Activated CD4-positive, alpha-beta T cell treated with anti-CD3 and anti-CD28 coated beads, Interleukin-2, Interleukin-4, amounts not matched to agents 100 ng/mL and 50 ng/mL, durations not matched to agents 16 hours and 8 hours (primary cell): ENCODE results near the gene HMGXB4.

ENCODE experiments used
- DNase-seq: peaks from one replicate; pipeline ENCODE4 v3.0.0-alpha.2; 2020; ENCODE audit warnings: low spot score

Gene HMGXB4

DNA sequence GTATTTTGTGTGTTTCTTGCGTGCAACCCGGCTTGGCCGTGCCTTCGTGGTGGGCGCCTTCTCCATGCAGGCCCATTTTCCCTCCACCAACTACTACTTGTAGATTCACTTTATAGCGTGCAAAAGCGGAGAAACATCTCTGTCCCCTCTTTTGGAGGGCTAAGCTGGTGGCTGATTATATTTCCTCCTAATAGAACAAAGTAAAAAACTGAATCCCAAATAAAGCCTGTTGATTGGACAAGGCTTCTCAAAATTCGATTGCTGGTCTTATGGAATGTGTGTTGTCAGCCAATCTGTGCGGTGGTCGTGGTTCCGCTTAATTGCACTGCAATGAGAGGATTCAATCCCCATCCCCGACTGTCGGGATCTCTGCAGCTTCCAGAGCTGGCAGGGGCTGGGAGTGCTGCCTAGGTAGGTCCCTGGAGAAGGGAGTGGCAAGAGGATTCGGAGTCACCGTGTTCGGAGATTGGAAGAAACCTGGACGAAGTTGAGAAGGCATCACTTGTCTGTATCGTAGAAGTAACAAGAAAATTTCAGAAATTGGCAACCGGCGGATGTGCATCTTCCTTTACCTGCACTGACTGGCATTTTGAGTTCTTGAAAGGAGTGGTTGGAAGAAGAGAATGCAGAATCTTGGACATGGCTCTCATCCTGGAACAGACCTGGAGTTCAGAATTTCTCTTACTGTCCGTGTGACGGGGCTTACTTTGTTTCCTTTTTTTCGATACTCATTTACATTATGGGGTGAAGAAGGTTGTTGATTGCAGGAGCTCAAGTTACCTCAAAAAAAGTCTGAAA is 1.1 kb downstream of the HMGXB4 start:
- peak; percentile 10 for DNase-seq

DNA sequence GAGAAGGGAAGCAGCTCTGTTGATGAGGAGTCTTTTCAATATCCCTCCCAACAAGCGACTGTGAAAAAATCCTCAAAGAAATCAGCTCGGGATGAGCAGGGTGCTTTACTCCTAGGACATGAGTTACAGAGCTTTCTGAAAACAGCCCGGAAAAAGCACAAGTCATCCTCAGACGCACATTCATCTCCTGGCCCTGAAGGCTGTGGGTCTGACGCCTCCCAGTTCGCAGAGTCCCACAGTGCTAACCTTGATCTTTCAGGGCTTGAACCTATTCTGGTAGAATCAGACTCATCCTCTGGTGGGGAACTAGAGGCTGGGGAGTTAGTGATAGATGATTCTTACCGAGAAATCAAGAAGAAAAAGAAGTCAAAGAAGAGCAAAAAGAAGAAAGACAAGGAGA is 7.7 kb downstream of the HMGXB4 start:
- DNase-seq: no peak

DNA sequence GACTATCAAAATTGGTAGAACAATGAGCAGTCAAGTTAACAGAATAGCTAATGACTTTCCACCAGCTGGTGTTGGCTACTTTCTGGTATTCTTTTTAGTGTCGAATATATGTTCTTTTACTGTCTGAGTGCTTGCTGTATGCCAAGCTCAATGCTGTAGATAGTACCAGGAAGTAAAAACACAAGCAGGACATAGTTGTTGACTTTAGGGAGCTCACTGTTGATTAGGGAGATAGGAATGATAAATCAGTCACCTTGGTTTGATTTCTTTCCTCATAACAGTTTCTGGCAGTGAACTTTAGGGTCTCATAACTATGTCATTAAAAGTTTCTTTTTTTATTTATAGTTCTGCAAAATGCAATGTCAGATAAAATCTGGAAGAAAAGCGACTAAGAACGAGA is 9.0 kb downstream of the HMGXB4 start:
- no peak for DNase-seq

DNA sequence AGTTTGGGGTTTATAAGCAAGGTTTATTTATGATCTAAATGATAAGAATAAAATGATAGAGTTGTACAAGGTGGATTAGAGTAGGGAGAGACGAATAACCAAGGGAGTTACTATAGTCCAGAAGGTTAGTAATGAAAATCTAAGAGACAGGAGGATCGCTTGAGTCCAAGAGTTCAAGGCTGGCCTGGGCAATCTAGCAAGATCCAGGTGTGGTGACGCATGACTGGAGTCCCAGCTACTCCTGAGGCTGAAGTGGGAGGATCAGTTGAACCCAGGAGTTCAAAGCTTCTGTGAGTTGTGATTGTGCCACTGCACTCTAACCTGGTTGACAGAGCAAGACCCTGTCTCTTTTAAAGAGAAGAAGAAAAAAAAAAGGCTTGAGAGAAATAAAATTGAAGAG is 12.3 kb downstream of the HMGXB4 start:
- no peak for DNase-seq

DNA sequence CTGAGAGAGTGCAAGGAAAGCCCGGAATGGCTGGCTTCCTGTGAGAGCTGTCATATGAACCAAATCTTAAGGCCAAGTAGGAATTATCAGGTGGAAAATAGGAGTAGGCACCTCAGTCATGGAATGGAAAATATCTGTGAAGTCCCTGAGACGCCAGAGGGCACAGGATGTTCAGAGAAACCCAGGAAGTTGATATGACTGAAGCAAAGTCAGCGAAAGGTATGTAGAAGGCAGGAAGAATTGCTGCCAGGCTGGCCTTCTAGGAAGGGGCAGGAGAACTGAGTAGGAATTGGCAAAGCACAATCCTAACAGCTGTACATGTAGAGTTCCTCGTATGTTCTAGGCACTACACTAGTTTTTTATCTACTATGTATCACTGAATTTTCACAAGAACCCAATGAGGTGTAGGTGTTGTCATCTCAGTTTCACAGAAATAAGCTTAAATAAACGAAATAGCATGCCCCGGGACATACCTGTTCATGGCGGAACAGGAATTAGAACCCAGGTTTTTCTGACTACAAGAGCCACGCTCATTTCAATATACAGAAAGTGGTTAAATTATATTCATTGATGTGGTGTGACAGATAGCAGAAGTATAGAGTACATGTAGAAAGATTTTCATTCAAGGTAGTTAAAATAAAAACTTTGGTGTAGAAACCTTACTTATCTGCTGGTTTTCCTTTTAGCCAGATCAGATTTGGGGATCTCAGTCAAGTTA is 17.0 kb downstream of the HMGXB4 start:
- no peak for DNase-seq

DNA sequence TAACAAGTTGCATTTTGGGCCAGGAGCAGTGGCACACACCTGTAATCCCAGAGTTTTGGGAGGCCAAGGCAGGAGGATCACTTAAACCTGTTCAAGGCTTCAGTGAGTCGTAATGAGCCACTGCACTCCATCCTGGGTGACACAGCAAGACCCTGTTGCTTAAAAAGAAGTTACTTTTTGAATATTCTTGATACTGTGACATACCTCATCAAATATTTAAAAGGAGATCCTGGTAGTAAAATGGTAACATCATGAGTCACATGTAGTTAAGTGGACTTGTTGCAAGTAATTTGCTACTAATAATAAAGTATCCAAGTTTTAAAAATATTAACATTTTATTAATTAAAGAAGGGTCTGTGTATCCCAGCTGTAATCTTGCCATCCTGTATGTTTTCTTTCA is 18.3 kb downstream of the HMGXB4 start:
- DNase-seq: no peak

DNA sequence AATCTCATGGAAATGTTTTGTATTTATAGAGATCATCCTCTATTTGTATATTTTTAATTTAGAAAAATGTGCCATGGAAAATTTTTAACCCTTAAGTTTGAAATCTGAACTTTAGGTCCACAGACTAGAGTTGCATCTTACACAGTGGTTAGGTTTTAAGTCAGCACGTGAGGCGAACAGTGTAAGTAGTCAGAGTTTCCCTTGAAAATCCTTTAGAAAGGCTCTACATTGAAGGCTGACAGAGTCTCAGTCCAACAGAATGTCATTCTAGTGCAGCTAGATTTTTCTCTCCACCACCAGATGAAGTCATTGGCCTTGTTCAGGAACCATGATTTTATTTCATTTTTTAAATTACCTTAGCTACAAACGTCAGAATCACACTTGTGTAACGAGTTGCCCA is 18.7 kb downstream of the HMGXB4 start:
- no peak for DNase-seq

GRCh38 chr22:35288116-35288515 is 30.8 kb downstream of the HMGXB4 start:
- no peak for DNase-seq

DNA sequence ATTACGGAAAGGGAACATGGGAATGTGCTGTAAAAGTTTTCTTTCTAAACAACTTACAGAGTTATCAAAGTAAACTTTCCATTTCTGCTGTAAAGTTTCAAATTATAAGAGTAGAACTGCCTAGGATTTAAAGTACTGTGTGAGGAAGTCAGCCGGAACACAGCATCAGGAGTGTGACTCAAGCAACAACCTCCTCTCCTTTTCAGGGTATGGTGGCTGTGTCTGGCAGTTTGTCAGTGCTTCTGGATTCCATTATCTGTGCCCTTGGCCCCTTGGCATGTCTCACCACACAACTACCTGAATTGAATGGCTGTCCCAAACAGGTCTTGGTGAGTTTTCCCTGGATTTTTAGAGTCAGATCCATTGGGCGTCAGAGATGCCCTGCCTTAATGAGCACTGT is 35.5 kb downstream of the HMGXB4 start:
- DNase-seq: no peak

DNA sequence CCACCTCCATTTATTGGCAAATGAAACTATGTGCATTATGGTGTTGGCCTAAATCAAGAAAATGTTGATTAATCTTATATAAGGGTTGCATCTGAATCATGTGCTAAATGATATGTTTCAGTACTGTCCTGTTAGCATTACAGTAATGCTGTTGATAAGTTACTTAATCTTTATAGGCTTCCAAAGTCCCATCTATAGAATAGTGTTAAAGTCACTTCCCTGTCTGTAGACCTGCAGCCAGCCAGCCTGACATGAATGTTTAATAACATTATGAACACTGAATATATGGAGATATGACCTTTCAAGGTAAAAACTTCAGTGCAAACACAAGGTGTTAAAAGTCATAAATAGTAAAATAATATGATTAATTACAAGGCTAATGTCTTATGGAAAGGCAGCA is 38.8 kb downstream of the HMGXB4 start:
- DNase-seq: no peak

DNA sequence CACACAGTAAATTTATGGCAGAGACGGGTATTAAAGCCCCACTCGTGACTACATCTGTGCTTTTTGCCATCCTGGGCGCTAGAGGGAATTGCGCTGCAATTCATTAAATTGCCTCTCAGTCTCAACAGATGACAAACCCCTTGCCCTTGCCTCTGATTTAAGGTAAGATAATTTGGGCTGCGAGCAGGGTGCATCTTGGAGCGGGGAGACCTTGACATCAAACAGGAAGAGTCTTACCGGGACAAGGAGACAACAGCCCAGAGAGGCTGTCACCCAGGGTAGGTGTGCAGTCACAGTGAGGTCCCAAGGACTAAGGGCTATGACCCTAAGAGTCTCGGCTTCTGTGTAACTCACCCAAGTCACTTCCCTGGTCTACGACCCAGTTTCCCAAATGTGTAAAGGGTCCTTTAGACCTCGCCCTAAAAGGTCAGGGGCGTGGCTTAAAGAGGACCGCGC is 42.0 kb downstream of the HMGXB4 start:
- no peak for DNase-seq

DNA sequence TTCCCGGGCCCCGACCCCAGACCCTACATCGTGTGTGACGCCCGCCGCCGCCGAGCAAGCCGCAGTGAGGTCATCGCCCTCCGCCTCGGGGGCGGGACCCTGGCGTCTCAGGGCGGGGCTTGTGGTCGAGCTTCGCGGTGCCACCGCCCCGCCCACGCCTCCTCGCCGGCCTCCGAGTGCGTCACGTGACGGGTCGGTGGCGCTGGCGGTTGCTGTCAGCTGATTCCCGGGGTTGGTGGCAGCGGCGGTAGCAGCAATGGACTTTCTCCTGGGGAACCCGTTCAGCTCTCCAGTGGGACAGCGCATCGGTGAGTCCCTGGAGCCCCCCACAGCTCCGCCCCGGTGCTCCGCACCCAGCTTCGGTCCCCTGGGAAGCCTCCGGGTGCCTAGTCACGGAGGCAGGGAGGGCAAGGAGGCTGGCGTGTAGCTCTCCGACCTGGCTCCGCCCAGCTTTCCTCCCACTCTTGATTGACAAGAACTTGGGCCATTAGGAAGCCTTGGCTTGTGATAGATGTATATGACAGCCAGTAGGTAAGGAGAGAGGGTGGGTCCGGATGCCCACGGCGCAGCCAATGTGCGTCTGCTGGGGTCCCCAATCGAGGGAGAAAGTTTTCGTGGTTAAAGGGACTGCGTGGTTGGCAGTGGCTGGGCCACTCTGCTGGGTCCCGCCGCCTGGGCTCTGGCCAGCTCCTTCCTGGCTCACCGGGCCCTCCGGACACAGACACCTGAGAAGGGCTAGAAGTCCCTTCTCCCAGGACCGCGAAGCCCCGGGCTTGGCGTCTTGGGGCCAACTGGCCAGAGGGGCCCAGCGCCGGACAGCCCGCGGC is 42.6 kb downstream of the HMGXB4 start, which contains the start of gene TOM1:
TOM1 (plus strand) TSS at position 222 of the 827 bp plus-strand sequence; CDS start at position 257, 35 bp downstream.
- peak; percentile 97 for DNase-seq

DNA sequence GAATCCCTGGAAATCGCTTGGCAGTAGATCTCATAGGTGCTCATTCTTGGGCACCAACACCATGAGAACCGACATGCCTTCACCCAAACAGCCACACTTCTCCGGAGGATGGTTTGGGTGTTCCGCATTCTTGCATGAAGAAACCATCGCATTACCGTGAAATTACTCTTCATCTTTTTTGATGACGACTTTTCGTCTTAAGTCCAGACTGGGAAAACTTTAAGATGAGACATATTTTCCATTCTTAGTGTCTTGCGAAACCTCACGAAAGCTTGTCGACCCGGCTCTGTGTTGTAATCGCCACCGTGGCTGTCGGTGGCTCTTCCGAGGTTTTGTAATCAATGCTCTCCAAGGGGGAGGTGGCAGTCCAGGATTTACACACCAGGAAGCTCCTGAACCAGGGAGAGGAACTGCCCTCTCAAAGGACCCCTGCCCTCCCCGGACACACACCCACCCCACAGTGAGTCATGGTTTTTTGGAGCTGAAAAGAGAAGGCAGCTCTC is 44.1 kb downstream of the HMGXB4 start:
- no peak for DNase-seq

DNA sequence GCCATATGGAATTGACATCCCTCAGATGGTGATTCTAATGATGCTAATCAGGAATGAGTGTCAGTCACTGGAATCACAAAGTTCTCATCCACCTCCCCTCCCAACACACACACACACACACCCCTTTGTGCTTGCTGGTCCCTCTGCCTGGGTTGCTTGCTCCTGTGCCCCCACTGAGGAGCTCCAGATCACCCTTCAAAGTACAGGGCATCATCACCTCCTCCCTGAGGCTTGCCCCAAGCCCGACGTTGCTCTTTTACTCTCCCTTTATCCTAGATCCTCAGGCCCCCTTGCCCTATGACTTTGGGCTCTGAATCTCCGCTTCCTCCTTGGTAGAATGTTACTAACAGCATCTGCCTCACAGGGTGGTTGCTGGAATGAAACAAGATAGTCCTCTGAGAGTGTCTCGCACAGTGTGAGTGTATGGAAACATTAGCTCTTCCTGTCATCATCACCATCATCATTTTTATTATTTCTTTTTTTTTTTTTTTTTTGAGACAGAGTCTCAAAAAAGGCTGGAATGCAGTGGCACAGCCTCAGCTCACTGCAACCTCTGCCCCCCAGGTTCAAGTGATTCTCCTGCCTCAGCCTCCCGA is 45.8 kb downstream of the HMGXB4 start:
- no peak for DNase-seq

DNA sequence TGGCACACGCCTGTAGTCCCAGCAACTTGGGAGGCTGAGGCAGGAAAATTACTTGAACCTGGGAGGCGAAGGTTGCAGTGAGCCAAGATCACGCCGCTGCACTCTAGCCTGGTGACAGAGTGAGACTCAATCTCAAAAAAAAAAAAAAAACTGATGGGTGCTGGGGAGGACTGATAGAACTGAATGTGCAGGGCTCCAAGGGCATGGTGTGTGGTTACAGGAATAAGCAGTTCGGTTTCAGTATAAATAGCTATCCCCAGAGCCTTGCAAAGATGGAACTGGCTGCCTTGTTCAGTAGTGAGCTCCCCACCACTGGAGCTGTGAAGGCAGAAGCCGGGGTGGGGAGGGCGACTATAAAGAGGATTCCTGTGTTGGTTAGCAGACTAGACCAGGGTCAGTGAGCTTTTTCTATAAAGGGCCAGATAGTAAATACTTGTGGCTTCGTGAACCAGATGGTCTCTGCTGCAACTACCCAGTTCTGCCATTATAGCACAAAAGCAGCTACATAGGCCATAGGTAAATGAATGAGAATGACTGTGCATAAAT is 48.3 kb downstream of the HMGXB4 start:
- no peak for DNase-seq

DNA sequence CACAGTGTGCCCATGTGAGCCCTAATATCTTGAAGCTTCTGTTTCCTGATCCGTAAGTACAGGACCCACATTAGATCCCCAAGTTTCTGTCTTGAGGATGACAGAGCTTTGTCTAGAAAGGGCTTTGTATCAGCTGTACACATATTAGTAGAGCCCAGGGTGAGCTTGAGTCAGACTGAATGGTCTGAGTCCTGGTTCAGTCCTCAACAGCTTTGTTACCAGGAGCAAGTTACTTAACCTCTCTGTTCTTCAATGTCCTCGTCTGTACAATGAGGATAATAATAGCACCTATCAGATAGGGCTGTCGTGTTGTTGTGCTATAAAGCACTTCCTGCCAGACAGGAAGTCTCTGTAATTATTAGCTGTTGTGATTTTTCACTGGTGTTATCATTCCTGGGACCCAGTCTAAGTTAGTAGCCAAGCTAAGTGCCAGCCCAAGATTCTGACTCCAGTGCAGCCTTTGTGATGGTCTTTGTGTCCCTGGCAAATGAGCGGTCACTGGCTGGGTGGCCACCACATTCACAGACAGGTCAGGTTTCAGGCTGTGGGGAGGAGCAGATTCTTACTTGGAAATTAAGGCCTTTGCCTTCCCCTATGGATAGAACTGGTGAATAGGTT is 49.2 kb downstream of the HMGXB4 start:
- no peak for DNase-seq

- no peak for DNase-seq
Observed at GRCh38 chr22:35307372-35307771, 50.1 kb downstream of the HMGXB4 start.

- no peak for DNase-seq
Observed at GRCh38 chr22:35307892-35308291, 50.6 kb downstream of the HMGXB4 start.

- no peak for DNase-seq
Observed at GRCh38 chr22:35308480-35309021, 51.3 kb downstream of the HMGXB4 start.

- DNase-seq: no peak
Observed at GRCh38 chr22:35310556-35311550, 53.6 kb downstream of the HMGXB4 start.
